Measurements from ENCODE around the gene SHPK.

The SHPK gene

DNA sequence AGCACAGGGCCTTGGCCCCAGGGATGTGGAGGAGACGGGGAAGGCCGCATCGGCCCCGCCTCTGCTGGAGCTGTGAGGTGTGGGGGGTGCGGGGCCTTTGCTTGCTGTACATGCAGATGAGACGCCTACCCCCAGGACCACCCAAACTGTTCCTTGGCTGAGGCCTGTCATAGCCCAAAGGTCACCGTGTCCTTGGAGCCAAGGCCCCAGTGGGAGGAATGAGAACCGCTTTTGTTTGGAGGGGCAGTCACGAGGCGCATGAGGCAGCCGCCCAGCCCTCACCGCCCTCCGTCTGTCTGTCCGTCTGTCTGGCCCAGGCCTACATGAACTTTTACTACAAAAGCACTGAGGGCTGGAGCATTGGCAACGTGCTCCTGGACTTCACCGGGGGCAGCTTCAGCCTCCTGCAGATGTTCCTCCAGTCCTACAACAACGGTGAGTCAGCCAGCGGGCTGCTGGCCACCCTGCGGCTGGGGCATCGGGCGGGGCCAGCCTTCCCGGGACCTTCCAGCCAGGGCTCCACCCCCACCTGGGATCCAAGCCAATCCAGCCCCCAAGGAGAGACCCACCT lies 23.6 kb upstream of the SHPK start:
- DNase-seq (ENCODE audit: low read depth in 2 of 2), result no peak

GRCh38 chr17:3658784-3659449 lies 22.9 kb upstream of the SHPK start:
- DNase-seq (ENCODE audit: low read depth in 2 of 2), result no peak

GRCh38 chr17:3657874-3658783 lies 22.1 kb upstream of the SHPK start:
- no peak for DNase-seq (ENCODE audit: low read depth in 2 of 2)

- no peak for DNase-seq (ENCODE audit: low read depth in 2 of 2)
These were observed 21.5 kb upstream of the SHPK start for GRCh38 chr17:3657588-3657869.

- DNase-seq (ENCODE audit: low read depth in 2 of 2), result no peak
These were observed 20.9 kb upstream of the SHPK start for GRCh38 chr17:3656755-3657587.

- DNase-seq (ENCODE audit: low read depth in 2 of 2), result no peak
These were observed 20.3 kb upstream of the SHPK start for GRCh38 chr17:3656353-3656752.

GRCh38 chr17:3655766-3656165 lies 19.7 kb upstream of the SHPK start:
- DNase-seq (ENCODE audit: low read depth in 2 of 2), result no peak

DNA sequence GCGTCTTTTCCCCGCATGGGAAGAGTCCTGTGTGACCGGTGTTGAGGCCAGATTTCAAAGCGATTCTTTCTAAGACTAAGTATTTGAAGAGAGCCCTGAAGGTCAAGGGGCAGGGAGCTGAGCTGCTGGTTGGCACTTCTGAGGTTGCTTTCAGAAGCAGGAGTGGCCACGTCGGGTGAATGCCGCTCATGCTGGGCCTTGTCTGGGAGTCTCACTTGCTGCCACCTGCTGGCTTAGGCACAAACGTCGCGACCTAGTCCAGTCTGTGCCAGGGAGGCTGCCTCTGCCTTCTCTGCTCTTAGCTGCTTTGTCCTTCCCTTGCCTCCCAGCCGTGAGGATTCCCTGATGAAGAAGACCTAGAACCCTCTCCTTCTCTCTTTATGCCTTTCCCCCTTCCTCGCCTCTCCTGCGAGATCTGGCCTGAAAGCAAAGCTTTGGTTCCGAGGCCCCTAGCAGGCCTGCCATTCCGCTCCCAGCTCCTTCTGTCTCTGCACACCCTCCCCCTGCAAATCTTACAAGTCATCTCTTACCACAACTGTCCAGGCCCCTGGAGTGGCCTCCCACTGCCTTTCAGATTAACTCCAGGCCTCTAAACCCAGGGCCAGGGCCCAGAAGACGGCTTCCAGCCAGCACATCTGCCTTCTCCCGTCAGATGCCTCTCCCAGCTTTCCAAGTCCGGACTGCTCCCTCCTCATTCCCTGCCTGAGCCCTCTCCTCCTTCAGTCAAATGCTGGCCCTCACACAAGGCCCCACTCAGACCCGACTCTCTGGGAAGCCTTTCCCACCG lies 11.9 kb upstream of the SHPK start:
- peak in 1 of 2 donors; percentile 33 for DNase-seq (ENCODE audit: low read depth in 2 of 2)

DNA sequence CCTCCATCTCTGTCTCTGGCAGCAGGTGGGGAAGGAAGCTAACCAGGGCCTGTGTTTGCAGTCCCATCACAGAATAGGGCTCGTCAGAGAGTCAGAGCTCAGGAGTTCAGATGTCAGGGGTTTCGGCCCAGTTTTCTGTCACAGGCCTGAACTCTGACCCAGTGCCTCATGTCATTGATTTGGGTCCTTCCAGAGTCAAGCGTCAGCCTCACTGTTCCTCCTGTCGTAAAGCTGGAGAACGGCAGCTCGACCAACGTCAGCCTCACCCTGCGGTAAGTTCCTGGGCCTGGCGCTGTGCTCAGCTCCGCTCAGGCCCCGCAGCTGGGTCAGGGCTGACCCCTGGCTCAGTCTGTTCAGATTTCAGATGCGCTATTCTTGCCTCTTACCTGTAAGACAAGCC lies 11.2 kb upstream of the SHPK start:
- no peak for DNase-seq (ENCODE audit: low read depth in 2 of 2)

DNA sequence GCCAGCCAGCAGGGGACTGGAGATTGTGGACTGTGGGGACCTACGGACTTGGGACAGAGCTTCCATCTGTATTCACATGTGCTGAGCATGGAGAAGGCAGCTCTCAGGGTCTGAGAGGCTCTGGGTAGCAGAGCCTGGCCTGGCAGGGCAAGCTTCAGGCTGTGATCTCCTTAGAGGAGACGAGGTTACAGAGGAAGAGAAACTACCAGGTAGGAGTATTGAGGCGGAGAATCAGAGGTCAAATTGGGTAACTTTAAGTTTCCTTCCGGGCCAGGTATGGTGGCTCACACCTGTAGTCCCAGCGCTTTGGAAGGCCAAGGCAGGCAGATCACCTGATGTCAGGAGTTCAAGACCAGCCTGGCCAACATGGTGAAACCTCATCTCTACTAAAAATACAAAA lies 9.3 kb upstream of the SHPK start:
- no peak for DNase-seq (ENCODE audit: low read depth in 2 of 2)

GRCh38 chr17:3643889-3644349 lies 7.9 kb upstream of the SHPK start:
- peak in 1 of 2 donors; percentile 60 for DNase-seq (ENCODE audit: low read depth in 2 of 2)

- no peak for DNase-seq (ENCODE audit: low read depth in 2 of 2)
These were observed 5.9 kb upstream of the SHPK start for GRCh38 chr17:3641717-3642486.

GRCh38 chr17:3641014-3641413 lies 5.0 kb upstream of the SHPK start:
- no peak for DNase-seq (ENCODE audit: low read depth in 2 of 2)

DNA sequence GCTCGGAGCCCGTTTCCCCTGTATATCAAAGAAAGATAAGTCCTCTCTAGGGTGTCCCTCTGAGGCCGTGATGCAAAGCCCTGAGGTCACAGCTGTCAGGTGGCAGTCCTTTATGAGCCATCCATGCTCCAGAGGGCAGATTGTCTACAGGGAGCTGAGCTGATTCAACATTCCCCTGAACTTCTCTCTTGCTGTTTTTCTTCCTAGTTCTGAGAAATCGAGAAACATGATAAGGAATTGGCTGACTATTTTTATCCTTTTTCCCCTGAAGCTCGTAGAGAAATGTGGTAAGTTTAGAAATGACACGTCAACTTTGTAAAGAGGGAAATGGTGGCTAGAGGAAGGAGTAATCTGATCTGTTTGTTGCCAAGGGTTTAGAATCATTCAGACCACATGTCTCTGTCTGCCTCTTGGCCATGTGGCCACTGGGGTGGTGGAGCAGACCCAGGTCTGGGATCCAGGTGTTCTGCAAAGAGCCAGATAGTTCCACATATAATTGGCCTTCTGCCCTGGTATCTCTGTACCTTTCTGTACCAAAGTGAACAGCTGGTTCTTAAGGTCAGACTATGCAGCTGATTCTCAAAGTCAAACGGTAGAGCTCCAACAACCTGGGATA lies 4.0 kb upstream of the SHPK start:
- DNase-seq (ENCODE audit: low read depth in 2 of 2), result peak; percentile 25 to 47

DNA sequence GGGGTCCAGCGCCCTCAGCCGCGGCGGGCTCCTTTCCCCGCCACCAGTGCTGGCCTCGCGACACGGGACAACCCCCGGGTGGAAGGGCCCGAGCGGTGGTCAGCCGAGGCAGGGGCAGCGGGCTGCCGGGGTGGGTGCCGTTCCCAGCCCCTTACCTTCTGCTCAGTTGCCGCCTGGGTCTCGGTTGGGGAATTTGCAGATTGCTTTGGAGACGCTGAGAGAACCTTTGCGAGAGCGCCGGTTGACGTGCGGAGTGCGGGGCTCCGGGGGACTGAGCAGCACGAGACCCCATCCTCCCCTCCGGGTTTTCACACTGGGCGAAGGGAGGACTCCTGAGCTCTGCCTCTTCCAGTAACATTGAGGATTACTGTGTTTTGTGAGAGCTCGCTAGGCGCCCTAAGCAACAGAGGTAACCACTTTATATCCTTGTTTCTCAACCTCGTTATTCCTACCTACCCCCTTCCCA lies 891 bp upstream of the SHPK start:
- DNase-seq (ENCODE audit: low read depth in 2 of 2), result no peak

- no peak for DNase-seq (ENCODE audit: low read depth in 2 of 2)
These were observed 436 bp downstream of the SHPK start for GRCh38 chr17:3635474-3636153.

- DNase-seq (ENCODE audit: low read depth in 2 of 2), result no peak
These were observed 3.8 kb downstream of the SHPK start for GRCh38 chr17:3632287-3632686.

DNA sequence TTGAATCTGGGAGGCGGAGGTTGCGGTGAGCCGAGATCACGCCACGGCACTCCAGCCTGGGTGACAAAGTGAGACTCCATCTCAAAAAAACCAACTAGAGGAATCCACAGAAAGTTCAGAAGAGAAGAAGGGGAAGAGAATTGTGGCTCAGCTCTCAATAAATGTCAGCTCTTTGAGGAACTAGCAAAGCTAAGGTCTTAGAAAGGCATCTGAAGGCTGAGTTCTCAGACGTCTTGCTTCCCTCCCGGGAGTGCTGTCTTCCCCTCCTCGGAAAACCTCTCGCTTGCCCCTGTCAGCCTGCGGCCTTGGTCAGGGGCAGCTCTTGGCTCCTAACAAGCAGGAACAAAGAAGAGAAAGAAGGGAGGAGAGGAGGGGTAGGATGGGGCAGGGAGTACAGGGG lies 5.3 kb downstream of the SHPK start:
- no peak for DNase-seq (ENCODE audit: low read depth in 2 of 2)

- no peak for DNase-seq (ENCODE audit: low read depth in 2 of 2)
These were observed 8.3 kb downstream of the SHPK start for GRCh38 chr17:3627769-3628167.

All from stimulated activated CD8-positive, alpha-beta memory T cell treated with anti-CD3 and anti-CD28 coated beads, Interleukin-15, amount 100 ng/mL, for 48 hours (primary cell).